ENCODE measurements around the gene HS3ST5.
"Not testable (repeated sequence)": the region's sequence is repeated elsewhere in the genome, so short reads cannot be mapped to it uniquely, and the experiment has no call there.

The HS3ST5 gene

DNA sequence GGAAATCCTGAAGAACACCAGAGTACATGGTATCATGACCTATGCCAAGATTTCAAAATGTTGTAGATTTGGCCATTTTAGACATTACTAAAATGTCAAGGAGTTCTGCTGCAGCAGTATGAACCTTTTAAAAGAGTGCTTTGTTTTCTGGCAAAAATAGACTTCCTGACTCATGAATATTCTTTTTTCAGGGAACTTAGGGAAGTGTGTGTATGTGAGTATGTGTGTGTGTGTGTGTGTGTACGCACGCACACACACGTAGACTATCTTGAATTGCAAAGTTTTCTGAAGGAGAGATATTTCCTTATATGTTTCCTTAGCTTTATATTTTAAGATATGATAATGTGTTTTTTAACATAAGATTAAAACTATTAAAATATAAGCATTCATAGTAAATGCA, 161.2 kb downstream of the HS3ST5 start:
- DNase-seq = no peak

DNA sequence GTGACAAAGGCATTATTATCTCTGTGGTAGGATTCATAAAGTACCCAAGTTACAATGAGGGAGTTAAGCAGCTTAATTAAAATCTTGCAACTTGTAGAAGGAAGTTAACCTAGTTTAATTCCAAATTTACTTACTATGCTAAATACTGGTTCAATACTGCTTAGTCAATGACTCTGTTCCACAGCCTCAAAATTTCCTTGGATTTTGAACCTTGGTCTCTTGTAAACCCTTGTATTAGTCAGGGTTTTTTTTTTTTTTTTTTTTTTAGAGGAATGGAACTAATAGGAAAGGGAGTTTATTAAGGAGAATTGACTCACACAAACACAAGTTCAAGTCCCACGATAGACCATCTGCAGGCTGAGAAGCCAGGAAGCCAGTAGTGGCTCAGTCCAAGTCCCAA, 163.4 kb downstream of the HS3ST5 start:
- DNase-seq = no peak

DNA sequence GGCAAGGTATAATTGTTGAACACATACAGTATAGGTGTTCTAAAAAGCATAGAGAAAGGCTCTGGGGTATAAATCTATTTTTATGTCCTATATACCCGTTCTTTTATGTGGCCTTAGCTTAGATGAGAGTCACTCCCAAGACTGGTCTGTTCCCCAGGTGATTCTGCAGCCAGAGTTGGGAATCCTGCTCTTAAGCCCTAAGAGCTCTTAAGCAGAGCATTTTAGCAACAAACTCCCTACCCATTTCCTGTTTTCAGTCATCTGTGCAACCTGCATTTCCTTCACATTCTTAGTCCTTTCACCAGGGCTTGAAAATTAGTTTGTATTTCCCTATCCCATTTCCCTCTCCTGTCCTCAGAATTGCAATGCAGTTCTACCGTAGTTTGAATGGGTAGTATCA, 166.1 kb downstream of the HS3ST5 start:
- DNase-seq = no peak

DNA sequence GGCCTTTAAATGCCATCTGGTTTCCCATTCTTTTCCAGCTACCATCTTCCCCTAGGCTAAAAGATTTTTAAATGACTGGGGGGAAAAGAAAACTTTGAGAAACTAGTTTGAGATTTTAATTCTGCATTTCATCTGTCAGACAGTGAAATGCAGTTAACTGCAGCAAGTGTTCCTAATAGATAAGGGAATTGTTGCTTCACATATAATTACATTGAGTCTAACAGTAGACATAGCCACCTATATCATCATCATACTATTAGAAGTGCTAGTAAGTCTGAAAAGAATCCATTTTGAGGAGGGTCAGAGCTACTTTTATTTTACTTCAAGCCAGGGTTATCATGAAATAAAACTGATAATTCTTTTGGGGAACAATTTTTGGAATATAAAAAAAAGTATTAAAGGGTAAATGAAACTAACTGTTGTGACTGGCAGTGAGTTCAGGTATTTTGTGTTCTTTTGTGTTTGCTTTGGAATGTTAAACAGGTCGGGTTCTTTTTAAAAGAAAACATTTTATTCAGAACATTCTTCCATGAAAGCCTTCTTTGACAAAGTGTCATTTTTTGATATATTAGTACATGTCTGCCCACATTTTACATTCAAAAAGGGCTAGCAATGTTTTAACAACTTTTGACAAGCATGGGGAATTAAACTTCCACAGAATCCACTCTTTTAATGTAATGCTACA, 170.1 kb downstream of the HS3ST5 start:
- DNase-seq = no peak

DNA sequence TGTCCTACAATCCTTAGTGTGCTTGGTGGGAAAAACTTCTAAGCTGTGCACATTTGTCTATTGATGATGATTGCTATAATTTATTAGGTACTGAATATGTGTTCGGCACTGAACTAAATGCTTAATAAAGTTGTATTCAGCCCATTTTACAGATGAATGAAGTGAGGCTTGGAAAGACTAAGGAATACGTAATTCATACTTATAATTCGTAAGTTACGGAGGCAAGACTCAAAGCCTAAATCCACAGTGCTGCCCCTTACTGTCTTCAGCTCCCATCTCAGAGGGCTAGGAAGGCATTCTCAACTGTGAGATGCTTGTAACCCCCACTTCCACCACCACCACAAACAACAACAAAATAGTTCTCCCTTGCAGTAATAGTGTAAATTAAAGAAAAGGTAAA, 171.3 kb downstream of the HS3ST5 start:
- DNase-seq = no peak

DNA sequence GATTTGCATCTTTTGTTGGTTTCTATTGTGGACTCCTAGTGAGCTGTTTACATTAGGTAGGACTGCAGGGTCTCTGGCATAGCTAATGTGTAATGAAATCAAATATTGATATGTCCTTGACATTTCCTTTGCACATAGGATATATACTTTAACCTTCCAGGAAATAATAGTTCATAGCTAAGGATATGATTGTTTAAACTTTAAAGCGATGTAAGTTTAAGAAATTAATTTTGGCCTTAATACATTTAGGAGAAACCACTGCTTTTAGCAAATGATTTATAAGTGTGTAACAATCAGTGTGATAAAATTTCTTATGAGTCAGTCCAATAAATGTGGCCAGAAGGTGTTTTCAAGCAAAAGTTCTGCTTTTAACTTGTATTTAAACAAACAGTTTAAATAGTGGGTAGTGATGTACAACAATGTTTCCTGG, 171.8 kb downstream of the HS3ST5 start:
- no peak for DNase-seq

DNA sequence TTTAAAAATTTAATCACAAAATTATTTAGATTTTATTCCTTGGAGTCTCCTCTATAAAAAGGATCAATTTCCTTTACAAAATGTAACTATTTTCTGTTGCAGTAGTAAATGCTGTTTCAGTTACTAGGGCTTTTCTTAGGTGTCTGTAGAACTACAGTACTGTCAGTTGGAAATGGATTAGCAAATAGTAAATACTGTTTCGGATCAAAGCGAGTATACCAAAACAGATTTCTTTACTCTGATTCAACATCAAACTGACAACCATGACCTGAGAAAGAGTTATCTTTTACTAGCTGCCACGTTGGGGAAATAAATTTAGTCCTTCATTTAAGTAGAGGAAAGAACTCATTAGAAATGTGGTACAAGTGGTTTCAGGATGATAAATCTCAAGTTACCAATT, 172.5 kb downstream of the HS3ST5 start:
- DNase-seq = no peak

DNA sequence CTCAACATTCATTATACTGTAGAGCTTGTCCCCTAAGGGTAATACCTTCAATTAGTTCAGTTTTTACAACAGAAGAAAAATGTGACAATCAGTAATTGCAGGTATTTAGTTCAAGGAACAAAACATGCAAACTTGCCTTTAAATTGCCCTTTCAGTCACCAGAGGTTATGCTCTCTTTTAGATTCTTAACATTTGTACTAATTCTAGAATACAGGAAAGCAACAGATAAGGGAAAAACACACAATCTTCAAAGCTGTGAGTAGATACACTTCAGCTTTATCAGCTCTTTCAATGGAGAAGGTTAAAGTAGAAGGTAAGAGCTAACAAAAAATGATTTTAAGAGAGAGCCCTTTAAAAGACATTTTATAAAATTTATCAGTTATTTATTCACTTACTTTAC, 173.1 kb downstream of the HS3ST5 start:
- DNase-seq = no peak

DNA sequence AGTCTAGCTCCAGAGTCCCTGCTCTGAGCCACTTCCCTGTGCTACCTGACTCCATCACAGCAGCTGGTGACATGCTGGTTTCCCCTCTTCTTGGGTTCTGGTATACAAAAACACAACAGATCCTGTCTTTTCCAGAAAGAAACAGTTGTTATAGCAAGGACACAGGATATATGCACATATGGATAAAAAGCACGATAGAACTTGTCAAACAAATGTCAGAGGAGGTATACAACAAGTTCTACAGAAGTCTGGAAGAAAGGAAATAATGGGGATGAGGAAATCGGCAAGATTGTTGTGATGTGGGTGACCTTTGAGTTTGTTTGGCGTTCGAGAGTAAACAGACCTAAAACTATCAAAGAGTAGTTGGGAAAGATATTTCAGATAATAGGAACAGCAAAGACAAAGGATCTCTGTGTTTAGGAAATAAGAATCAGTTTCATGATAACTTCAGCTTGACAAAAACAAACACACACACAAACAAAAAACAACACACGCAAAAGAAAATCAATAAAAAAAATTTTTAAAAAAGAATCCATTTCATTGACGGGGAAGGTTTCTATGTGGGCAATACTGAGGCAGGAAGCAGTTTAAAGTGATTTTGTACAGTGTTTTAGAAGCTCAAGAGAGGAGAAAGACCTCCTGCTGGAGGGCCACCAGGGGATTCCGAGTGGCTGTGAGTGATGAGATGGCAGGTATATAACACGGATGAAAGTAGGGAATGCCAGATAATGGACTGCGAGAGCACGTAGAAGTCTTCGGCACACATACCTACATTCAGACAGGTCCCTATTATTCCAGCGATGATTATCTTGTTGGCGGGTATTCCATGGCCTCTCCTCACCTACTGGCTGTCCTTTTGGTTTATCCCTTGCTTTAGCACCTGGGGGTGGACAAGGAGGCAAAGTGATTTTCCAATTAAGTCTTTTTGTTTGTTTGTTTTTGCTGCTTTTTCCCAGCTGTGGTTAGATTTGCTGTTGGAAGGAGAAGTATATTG, 174.9 kb downstream of the HS3ST5 start:
- DNase-seq = no peak

DNA sequence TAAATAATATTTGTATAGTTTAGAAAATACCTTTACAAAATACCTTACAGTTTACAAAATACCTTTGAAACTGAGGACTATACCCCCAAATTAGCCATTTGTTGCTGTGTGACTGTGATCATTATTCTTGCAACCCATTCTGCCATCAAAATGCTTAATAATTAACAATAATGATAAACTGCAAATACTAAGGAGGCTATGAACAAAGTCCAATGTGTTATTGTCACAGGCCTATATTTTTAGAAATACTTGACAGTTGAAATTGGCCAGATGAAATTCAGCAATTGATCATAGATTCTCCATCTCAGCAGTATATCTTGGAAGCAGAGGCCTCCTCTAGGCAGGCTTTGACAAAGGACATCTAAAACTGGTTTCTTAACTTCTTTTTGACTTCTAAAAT, 178.6 kb downstream of the HS3ST5 start:
- DNase-seq = no peak

DNA sequence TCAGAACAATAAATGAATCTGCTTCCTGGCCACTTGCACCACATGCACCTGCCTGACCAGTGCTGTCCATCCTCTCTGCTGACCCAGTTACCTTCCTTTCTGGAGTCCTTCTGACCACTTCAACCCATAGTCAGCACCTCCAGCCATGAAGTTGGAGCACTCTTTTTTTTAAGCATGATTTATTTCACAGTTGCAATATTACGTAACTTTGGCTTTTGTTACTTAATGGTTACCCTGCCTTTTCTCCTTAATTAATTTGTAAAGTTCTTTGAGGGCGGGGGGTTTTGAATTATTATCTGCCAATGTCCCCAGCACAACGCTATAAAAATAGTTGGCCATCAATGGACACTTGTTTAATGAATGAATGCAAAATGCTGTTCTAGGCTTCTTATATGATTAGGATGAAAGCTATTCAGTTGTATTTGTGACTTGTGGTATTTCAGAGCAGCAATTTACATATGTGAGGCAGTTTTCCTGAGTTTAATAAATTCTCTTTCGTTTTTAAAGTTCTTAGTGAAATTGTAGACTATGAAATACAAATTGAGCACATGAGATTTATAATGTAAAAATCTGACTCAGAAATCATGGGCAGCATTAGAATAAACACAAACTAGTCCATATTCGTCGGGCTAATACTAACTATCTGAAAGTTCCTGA, 180.0 kb downstream of the HS3ST5 start:
- no peak for DNase-seq

DNA sequence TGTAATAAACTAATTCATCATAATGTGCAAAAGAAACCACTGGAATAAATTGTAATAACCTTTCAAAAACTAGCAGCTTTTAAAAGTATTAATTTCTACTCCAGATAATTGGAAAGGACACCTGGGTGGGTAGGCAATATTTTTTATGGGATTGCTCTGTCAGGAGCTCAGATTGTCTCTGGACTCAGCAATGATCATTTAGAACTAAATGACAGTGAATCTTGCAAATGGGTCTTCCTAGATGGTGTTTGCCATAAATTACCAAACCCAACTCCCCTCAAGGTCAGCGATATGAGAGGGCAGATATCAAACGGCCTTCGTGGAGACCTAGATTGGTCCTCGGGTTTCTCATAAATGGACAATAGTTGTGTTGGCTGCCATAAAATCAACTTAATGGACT, 181.9 kb downstream of the HS3ST5 start:
- no peak for DNase-seq

DNA sequence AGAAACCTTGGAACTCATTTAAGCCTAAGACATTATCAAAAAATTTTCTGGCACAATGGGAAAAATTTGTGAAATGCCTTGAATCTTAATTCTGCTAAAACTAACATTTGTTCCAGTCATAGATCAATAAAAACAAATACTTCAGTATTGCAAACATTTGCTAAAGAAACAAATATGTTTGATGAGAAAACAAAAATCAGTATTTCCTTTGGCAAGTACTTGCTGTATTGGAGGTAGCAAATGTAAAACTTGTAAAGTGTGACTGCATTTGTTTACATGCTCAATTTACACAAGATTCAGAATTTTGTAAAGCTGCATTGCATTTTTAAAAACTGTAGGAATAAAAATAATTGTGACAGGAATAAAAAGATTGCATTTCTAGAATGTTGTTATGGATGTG, 183.1 kb downstream of the HS3ST5 start:
- DNase-seq = no peak

DNA sequence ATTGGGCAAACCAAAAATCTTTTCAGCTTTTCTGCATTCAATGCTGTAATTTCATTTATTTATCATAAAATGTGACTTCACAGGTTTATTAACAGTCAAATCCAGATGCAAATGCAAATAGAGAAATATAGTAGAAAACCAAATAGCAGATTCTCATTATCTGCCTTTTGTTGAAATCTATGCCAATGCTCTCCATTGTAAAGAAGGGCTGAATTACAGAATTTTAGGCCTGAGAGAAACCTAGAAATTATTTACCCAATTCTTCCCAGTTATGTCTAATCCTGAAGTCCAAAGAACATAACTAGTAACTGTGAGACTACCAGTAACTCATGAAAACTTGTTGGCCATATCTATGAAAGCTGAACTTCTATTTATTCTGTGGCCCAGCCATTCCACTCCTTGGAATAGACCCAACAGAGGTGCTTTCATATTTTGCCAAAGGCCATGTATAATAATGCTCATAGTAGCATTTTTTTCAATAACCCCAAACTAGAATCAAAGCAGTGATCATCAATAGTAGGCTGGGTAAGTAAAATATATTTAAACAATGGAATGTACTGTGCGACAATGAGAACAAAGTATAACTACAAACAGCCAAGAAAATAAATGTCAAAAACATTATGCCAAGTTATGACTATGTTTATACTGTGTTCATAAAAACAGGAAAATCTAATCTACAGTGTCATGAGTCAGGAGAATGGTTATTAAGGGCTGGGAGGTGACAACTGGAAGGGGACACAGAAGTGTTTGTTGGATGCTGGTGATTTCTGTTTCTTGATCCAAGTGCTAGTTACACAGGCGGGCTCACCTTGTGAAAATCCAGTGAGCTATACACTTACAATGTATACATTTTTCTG, 183.8 kb downstream of the HS3ST5 start:
- no peak for DNase-seq

DNA sequence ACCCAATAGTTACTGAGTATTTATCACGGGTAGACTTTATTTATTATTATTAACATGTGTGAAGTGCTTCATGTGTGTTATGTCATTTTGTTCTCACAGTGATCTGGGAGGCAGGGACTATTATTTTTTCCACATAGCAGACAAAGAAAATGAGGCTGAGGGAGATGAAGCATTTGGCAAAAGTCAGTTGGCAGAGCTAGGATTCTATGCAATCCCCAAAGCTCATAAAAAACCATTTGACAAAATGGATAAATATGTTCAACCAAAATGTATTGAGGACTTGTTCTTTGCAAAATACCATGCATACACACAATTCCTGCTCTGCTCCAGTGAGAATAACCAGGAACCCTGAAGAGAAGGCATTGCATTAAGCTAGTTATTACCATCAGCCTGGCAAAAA, 184.4 kb downstream of the HS3ST5 start:
- no peak for DNase-seq

DNA sequence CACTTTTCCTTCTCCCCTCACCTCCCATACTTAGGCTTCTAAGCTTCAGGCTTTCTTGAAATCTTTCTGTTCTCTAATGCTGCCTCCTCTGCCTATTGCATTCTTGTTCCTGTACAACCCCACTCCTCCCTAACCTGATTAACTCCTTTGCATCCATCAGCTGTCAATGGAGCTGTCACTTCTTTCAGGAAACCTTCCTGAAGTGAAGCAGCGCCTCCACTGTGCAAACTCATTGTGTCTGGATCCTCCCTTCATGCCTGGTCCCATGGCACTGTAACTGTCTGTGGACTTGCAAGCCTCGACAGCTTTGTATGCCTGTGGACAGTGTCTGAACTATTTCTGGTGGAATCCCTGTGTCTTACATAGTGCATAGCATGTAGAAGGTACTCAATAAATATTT, 185.0 kb downstream of the HS3ST5 start:
- no peak for DNase-seq

DNA sequence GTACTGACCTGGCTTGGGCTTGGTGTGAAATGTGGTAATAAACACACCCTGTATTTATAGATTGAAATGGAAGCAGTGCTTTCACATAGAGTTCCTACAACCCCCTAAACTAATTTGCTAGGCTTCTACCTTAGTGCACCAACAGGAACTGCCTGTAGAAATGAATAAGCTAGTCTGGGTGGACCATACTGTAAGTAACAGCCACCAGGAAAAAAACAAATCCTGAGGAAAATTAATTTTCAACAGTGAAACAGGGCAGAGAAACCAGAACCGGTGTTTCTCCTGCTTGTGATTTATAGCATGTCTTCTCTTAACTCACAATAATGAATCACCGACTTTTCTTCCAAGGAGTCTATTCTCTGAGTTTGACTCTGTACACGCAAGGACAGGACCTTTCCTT, 187.1 kb downstream of the HS3ST5 start:
- DNase-seq = no peak

DNA sequence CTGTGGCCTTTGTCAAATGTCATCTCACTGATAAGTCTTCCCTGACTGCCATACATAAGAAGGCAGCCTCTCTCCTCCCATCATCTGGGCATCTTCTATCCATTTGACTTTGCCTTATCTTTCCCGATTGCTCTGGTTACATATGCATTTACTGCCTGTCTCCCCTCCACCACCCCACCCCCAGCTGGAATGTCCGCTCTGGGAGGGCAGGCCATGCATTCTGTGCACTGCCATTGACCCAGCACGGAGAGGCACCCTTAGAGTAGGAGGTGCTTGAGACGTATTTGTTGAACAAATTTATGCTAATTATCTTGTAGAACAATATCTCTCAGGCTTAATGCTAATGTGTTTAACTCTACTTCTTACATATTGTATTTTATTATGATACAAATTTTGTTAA, 188.0 kb downstream of the HS3ST5 start:
- DNase-seq = no peak

DNA sequence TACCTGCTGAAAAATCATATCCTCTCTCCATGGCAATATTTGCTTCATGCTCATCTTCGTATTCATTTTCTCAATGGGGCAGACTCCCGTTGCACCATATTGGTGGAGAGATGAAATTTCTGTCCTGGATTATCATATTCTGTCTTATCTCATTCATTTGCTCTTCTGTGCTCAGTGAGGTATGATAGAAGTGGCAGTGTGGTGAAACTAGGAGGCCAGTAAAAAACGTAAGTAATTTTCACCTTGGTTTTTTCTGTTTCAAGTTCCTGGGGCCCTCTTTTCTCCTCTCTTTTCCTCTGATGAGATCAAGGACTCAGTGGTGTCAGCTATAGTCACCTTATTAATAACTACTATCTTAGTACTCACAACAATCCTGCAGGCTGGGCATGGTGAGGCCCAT, 189.4 kb downstream of the HS3ST5 start:
- DNase-seq = no peak

DNA sequence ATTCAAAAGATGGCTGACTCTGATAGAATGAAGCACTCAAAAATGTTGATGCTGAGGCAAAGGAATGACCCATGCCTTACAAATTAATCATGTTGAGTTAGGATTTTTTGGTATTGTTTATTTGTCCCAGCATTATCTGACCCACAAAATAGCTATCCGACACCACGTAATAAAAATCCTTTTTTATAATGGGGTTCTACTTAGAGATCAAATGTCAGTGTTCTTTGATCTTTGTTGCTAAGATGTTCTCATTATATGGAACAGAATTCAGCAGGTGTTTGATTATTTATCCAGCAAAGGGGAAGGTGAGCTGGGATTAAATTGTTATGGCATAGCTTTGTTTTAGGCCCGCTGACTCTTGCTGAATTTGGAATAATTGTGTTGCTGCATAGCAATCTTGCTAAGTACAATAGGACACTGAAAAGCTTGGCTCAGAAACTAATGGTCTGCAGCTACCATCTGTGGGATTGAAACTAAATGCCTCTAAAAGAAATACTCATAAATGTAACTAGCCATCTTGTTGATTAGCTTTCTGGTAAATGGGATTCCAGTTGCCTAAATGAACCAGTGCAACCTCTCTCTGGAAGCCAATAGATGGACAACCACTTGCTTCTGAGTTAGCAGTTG, 191.6 kb downstream of the HS3ST5 start:
- DNase-seq = no peak

DNA sequence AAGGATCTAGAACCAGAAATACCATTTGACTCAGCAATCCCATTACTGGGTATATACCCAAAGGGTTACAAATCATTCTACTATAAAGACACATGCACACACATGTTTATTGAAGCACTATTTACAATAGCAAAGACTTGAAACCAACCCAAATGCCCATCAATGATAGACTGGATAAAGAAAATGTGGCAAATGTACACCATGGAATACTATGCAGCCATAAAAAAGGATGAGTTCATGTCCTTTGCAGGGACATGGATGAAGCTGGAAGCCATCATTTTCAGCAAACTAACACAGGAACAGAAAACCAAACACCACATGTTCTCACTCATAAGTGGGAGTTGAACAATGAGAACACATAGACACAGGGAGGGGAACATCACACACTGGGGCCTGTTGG, 193.6 kb downstream of the HS3ST5 start:
- DNase-seq = not testable (repeated sequence)

Measured in stimulated activated CD4-positive, alpha-beta T cell treated with anti-CD3 and anti-CD28 coated beads, Interleukin-4, amount 100 ng/mL, for 24 hours (primary cell).